Activated naive CD4-positive, alpha-beta T cell treated with anti-CD3 and anti-CD28 coated beads, Interleukin-2, amount 50 U/mL, for 24 hours (primary cell): ENCODE data around the gene COLEC11.
"Not testable (repeated sequence)": the region's sequence is repeated elsewhere in the genome, so short reads cannot be mapped to it uniquely, and the experiment has no call there.

Source experiments
- H3K27ac Mint-ChIP-seq: one replicate; pipeline ENCODE4 v1.8.0; 2021; ENCODE audit warnings: mild to moderate bottlenecking, mixed read lengths
- H3K27me3 Mint-ChIP-seq: one replicate; pipeline ENCODE4 v1.8.0; 2021; ENCODE audit warnings: mixed read lengths
- H3K36me3 Mint-ChIP-seq: one replicate; pipeline ENCODE4 v1.8.0; 2021; ENCODE audit warnings: mixed read lengths
- H3K4me1 Mint-ChIP-seq: one replicate; pipeline ENCODE4 v1.8.0; 2021; ENCODE audit warnings: mixed read lengths
- H3K4me3 Mint-ChIP-seq: one replicate; pipeline ENCODE4 v1.8.0; 2021; ENCODE audit warnings: mild to moderate bottlenecking, mixed read lengths
- H3K9me3 Mint-ChIP-seq: one replicate; pipeline ENCODE4 v1.8.0; 2021; ENCODE audit warnings: mixed read lengths

COLEC11 gene

DNA sequence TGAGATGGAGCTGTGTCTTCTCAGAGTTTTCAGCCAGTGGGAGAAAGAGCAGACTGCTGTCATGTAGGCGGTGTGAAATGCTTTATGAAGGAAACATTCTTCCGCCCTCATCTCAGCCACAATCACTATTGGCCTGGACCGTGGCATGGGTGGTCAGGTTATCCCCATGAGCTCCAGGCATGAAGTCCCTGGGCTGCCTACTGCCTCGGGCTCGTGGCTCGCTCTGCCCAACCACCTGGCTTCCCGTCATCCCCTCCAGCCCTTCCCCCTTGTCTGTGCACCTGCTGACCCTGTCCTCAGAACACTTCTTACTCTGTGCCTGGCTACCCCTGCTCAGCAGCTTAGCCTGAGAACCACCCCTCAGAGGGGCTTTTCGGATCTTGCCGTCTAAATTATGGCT lies 15.5 kb downstream of the COLEC11 start:
- H3K36me3 Mint-ChIP-seq: peaks cover 1% of the 10 kb centered on the region
- H3K4me1 Mint-ChIP-seq: peaks cover 9% of the 10 kb centered on the region
- no peaks in the 10 kb centered on the region for H3K27me3 Mint-ChIP-seq
- H3K27ac Mint-ChIP-seq: no peak overlapping the region
- no peak overlapping the region for H3K4me3 Mint-ChIP-seq
- no peaks in the 10 kb centered on the region for H3K9me3 Mint-ChIP-seq

GRCh38 chr2:3610881-3611505 lies 16.1 kb downstream of the COLEC11 start:
- no peak overlapping the region for H3K4me3 Mint-ChIP-seq
- H3K27ac Mint-ChIP-seq: no peak overlapping the region
- H3K27me3 Mint-ChIP-seq: no peaks in the 10 kb centered on the region
- H3K4me1 Mint-ChIP-seq: peaks cover 9% of the 10 kb centered on the region
- no peaks in the 10 kb centered on the region for H3K9me3 Mint-ChIP-seq
- H3K36me3 Mint-ChIP-seq: peaks cover 1% of the 10 kb centered on the region

DNA sequence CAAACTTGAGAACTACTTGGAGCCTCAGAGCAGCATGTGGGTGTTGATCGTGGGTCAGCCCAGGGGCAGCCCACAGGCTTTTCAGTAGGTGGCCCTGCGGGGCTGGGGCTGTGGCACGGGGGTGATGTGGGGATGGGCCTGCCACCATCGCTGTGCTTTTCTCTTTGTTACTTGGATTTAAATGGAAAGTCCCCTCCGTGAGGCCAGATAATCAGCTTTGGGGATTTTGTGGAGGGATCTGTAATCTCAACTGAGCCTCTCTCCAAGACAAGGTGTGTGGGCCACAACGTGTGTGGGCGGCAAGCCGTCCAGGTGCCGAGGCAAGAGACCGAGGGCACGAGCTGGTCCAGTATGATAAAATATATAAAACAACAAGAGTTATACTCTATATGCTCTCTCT lies 16.7 kb downstream of the COLEC11 start:
- H3K4me3 Mint-ChIP-seq: no peak overlapping the region
- no peaks in the 10 kb centered on the region for H3K9me3 Mint-ChIP-seq
- H3K27ac Mint-ChIP-seq: no peak overlapping the region
- no peaks in the 10 kb centered on the region for H3K27me3 Mint-ChIP-seq
- peaks cover 3% of the 10 kb centered on the region for H3K36me3 Mint-ChIP-seq
- peaks cover 9% of the 10 kb centered on the region for H3K4me1 Mint-ChIP-seq

DNA sequence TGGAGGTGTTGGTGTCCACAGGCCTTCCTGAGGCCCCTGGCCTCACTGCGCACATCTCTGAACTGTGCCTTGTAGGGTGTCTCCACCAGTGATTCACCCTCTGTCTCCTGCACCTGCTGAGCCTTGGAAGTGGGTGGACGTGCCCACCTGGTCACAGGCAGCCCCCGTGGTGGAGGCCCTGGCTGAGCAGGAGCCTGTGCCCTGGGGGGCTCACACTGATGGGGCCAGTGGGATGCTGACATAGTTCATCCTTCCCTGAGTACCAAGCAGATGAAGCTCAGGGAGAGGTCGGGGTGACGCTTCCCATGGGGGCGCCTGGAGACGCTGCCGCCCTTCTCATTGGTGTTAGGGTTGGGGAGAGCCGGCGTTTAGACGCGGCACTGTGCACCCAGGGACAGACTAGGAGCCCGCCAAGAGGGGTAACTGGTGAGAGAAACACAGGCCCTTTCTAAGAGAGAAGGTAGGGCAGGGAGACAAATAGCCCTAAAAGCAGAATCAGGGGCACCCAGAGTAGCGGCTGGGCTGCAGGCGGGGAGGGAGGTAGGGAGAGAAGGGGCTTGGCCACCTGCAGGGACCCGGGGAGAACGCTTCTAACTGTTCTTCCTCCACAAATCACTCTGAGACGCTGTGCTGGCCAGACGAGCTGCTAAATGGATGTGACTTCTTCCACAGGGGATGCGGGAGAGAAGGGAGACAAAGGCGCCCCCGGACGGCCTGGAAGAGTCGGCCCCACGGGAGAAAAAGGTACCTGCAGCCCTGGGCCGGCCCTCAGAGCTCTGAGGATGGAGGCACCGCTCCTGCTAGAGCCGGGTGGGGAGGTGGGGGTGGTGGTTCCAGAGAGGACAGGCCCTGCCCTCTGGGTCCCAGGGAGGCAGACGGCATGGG lies 18.0 kb downstream of the COLEC11 start:
- Mint-ChIP-seq H3K36me3 (peaks cover 7% of the 10 kb centered on the region), H3K27me3 (no peaks in the 10 kb centered on the region), H3K9me3 (no peaks in the 10 kb centered on the region), H3K4me3 (no peak overlapping the region), H3K4me1 (peaks cover 9% of the 10 kb centered on the region), H3K27ac (no peak overlapping the region)

- Mint-ChIP-seq H3K4me1 (peaks cover 7% of the 10 kb centered on the region), H3K9me3 (no peaks in the 10 kb centered on the region), H3K27me3 (no peaks in the 10 kb centered on the region), H3K4me3 (no peak overlapping the region), H3K36me3 (peaks cover 7% of the 10 kb centered on the region), H3K27ac (no peak overlapping the region)
Observed at GRCh38 chr2:3613524-3613905, 18.6 kb downstream of the COLEC11 start.

DNA sequence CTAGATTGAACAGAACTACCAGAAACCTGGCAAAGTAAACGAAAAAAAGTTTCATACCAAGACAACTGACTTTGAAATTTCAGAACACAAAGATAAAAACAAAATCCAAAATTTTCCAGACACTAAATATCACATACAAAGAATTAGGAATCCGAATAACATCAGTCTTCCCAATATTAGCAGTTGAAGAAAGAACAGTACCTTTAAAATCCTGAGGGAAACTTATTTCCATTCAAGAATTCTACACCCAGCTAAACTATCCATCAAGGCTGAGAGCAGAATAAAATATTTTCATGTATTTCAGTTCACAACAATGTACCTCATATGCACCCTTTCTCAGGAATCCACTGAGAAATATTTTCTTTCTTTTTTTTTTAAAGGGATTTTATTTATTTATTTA lies 19.8 kb downstream of the COLEC11 start:
- H3K36me3 Mint-ChIP-seq, H3K27me3 Mint-ChIP-seq, H3K9me3 Mint-ChIP-seq, H3K27ac Mint-ChIP-seq, H3K4me1 Mint-ChIP-seq, H3K4me3 Mint-ChIP-seq: not testable (repeated sequence)

GRCh38 chr2:3615541-3616200 lies 20.8 kb downstream of the COLEC11 start:
- not testable (repeated sequence) for H3K27me3 Mint-ChIP-seq, H3K9me3 Mint-ChIP-seq, H3K27ac Mint-ChIP-seq, H3K4me3 Mint-ChIP-seq, H3K36me3 Mint-ChIP-seq, H3K4me1 Mint-ChIP-seq

DNA sequence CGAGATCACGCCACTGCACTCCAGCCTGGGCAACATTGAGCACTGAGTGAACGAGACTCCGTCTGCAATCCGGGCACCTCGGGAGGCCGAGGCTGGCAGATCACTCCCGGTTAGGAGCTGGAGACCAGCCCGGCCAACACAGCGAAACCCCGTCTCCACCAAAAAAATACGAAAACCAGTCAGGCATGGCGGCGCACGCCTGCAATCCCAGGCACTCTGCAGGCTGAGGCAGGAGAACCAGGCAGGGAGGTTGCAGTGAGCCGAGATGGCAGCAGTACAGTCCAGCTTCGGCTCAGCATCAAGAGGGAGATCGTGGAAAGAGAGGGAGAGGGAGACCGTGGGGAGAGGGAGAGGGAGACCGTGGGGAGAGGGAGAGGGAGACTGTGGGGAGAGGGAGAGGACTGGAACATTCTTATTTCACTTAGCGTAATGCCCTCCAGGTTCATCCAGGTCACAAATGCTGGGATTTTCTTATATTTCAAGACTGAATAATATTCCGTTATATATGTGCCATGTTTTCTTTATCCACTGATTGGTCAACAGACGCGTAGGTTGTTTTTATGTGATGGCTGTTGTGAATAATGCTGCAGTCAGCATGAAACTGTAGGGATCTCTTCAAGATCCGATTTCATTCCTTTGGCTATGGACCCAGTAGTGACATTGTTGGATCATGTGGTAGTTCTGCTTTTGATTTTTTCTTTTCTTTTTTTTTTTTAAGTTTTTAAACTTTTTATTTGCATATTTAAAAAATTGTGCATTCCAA lies 21.7 kb downstream of the COLEC11 start:
- not testable (repeated sequence) for H3K9me3 Mint-ChIP-seq

DNA sequence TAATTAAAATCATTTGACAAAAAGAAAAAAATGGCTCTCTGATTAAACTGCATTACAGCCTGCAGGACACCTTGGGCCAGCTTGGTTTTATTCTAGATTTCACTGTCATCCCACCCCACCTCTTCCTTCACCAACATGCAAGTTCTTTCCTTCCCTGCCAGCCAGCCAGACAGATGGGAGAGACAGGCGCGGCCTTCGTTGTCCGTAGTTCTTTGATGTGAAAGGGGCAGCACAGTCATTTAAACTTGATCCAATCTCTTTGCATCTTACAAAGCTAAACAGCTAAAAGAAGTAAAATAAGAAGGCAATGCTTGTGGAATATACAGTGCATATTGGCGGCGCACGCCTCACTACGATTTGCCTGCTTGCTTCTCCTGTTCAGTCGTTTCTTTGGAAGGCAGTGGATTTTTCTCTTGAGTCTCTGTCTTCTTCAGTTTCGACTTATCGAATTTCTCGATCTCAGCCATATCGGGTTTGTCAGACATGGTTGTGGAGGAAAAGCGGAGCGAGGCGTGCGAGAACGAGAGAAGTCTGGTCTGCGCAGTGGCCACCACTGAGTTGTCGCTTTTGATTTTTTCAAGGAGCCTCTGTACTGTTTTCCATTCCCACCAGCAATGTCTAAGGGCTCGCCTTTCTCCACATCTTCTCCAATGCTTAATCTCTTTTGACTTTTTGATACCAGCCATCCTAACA lies 22.4 kb downstream of the COLEC11 start:
- H3K27ac Mint-ChIP-seq: no peak overlapping the region
- no peaks in the 10 kb centered on the region for H3K4me1 Mint-ChIP-seq
- no peak overlapping the region for H3K4me3 Mint-ChIP-seq
- peaks cover 8% of the 10 kb centered on the region for H3K36me3 Mint-ChIP-seq
- no peaks in the 10 kb centered on the region for H3K9me3 Mint-ChIP-seq
- no peaks in the 10 kb centered on the region for H3K27me3 Mint-ChIP-seq

More for the DNA sequence above, 21.7 kb downstream of the COLEC11 start:
- not testable (repeated sequence) for H3K27ac Mint-ChIP-seq, H3K4me3 Mint-ChIP-seq, H3K36me3 Mint-ChIP-seq, H3K27me3 Mint-ChIP-seq, H3K4me1 Mint-ChIP-seq

DNA sequence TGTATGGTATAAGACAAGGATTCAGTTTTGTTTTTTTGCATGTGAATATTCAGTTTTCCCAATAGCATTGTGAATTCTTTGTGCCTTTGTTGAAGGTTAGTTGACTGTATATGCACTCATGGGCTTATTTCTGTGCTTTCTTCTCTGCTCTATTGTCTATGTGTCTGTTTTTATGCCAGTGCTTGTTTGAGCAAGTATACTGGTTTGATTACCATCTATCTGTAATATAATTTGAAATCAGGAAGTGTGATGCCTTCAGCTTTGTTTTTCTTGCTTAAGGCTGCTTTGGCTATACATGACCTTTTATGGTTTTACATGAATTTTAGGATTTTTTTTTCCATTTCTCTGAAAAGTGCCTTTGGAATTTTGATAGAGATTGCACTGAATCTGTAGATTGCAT lies 23.5 kb downstream of the COLEC11 start:
- H3K27ac Mint-ChIP-seq: no peak overlapping the region
- peaks cover 7% of the 10 kb centered on the region for H3K36me3 Mint-ChIP-seq
- no peaks in the 10 kb centered on the region for H3K4me1 Mint-ChIP-seq
- no peaks in the 10 kb centered on the region for H3K27me3 Mint-ChIP-seq
- H3K4me3 Mint-ChIP-seq: no peak overlapping the region
- no peaks in the 10 kb centered on the region for H3K9me3 Mint-ChIP-seq

DNA sequence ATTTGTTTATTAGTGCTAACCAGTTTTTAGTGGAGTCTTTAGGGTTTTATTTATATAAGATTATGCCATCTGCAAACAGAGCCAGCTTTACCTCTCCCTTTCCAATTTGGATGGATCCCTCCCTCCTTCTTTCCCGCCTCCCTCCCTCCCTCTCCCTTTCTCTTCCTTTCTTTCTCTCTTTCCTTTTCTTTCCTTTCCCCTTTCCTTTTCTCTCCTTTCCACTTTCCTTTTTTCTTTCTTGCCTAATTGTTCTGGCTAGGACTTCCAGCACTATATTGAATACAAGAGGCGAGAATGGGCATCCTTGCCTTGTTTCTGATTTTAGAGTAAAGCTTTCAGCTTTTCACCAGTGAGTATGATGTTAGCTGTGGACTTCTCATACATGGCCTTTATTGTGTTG lies 24.1 kb downstream of the COLEC11 start:
- no peaks in the 10 kb centered on the region for H3K9me3 Mint-ChIP-seq
- no peaks in the 10 kb centered on the region for H3K4me1 Mint-ChIP-seq
- no peak overlapping the region for H3K4me3 Mint-ChIP-seq
- H3K36me3 Mint-ChIP-seq: peaks cover 9% of the 10 kb centered on the region
- H3K27me3 Mint-ChIP-seq: no peaks in the 10 kb centered on the region
- H3K27ac Mint-ChIP-seq: no peak overlapping the region

DNA sequence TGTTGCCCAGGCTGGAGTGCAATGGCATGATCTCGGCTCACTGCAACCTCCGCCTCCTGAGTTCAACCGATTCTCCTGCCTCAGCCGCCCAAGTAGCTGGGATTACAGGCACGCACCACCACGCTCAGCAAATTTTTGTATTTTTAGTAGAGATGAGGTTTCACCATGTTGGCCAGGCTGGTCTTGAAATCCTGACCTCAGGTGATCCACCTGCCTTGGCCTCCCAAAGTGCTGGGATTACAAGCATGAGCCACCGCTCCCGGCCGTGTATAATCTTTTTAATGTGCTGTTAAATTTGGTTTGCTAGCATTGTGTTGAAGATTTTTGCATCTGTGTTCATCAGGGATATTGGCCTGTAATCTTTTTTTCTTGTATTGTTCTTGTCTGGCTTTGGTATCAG lies 24.7 kb downstream of the COLEC11 start:
- not testable (repeated sequence) for H3K4me1 Mint-ChIP-seq, H3K4me3 Mint-ChIP-seq, H3K36me3 Mint-ChIP-seq, H3K27me3 Mint-ChIP-seq, H3K9me3 Mint-ChIP-seq, H3K27ac Mint-ChIP-seq

DNA sequence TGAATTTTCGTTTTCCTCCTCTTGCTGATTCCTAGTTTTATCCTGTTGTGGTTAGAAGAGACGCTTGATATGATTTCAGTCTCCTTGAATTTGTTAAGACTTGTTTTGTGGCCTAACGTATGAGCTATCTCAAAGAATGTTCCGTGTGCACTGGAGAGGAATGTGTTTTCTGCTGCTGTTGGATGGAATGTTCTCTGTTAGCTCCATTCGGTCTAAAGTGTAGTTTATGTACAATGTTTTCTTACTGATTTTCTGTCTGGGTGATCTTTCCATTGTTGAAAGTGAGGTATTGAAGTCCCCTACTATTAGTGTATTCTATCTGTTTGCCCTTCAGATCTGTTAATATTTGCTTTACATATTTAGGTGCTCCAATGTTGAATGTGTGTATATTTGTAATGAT lies 25.9 kb downstream of the COLEC11 start:
- Mint-ChIP-seq H3K4me3 (no peak overlapping the region), H3K4me1 (no peaks in the 10 kb centered on the region), H3K27ac (no peak overlapping the region), H3K9me3 (no peaks in the 10 kb centered on the region), H3K36me3 (peaks cover 9% of the 10 kb centered on the region), H3K27me3 (no peaks in the 10 kb centered on the region)

DNA sequence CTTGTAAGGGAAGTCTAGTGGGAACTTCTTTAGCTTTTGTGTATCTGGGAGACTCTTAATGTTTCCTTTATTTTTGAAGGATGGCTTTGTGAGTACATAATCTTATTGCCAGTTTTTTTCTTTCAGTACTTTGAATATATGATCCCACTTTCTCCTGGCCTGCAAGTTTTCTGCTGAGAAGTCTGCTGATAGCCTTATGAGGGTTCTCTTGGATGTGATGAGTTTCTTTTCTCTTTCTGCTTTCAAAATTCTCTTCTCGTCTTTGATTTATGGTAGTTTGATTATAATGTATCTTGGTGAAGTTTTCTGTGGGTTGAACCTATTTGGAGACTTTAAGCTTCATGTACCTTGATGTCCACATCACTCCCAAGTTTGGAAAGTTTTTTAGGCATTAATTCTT lies 28.1 kb downstream of the COLEC11 start:
- Mint-ChIP-seq H3K4me3 (no peak overlapping the region), H3K27ac (no peak overlapping the region), H3K4me1 (no peaks in the 10 kb centered on the region), H3K36me3 (peaks cover 3% of the 10 kb centered on the region), H3K9me3 (no peaks in the 10 kb centered on the region), H3K27me3 (no peaks in the 10 kb centered on the region)

DNA sequence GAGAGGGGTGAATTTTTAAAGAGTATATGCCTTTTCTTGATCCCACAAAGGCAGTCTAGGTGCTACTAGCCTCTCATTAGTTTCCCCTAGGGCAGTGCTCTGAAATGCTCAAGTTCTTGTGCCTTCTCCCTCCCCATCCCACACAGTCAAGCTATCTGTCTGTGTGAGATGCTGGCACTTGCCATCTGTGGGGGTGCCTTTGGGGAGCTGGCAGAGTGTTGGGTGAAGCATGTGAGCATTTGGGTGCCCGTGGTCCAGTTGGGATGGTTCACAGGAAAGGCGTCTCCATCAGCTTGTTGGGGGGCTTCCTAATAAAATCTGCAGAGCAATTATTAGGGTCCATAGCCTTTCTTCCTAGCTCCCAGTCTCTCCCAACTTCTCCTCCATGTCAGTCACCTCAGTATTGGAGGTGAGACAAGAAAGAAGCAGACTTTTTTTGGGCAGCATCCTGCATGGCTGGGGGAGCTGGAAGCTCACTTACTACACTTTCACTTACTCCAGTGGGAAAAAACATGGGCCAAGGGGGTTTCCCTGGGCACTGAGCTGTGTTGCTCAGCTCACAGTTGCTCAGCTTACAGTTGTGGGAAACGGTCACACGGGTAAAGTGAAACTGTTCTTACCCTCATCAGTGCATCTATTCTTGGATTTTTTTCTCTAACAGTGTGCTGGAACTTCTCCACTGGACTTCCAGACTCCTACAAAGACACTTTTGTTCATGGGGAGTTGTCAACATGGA lies 29.3 kb downstream of the COLEC11 start:
- Mint-ChIP-seq H3K4me1 (no peaks in the 10 kb centered on the region), H3K9me3 (no peaks in the 10 kb centered on the region), H3K27ac (no peak overlapping the region), H3K27me3 (no peaks in the 10 kb centered on the region), H3K4me3 (no peak overlapping the region), H3K36me3 (peaks cover 3% of the 10 kb centered on the region)
